Mucosa of rectum (tissue), 2 donors: ENCODE measurements around the gene FBXL16.
"Not testable (repeated sequence)": the region's sequence is repeated elsewhere in the genome, so short reads cannot be mapped to it uniquely, and the experiment has no call there.

Experiments
- H3K27ac ChIP-seq, 2 donors: one replicate each; pipeline ENCODE4 v1.7.0; 2013; ENCODE audit warnings: inconsistent platforms in 2 of 2, low read depth in 2 of 2, low read length in 2 of 2
- H3K27me3 ChIP-seq, 2 donors: one replicate each; pipeline ENCODE4 v1.7.0; 2013; ENCODE audit warnings: low read length in 2 of 2; ENCODE audit not compliant: control insufficient read depth in 2 of 2, insufficient read depth in 2 of 2
- H3K36me3 ChIP-seq, 2 donors: one replicate each; pipeline ENCODE4 v1.7.0; 2013; ENCODE audit warnings: low read length in 2 of 2; ENCODE audit not compliant: control insufficient read depth in 2 of 2, insufficient read depth in 2 of 2
- H3K4me1 ChIP-seq, 2 donors: one replicate each; pipeline ENCODE4 v1.7.0; 2013; ENCODE audit warnings: low read length in 2 of 2, mild to moderate bottlenecking in 1 of 2; ENCODE audit not compliant: control insufficient read depth in 2 of 2, insufficient read depth in 2 of 2
- H3K4me3 ChIP-seq, 2 donors: one replicate each; pipeline ENCODE4 v1.7.0; 2013; ENCODE audit warnings: low read length in 2 of 2
- H3K9ac ChIP-seq, 2 donors: one replicate each; pipeline ENCODE4 v1.7.0; 2013; ENCODE audit warnings: low read length in 2 of 2, low read depth in 1 of 2, mild to moderate bottlenecking in 1 of 2
- H3K9me3 ChIP-seq, 2 donors: one replicate each; pipeline ENCODE4 v1.7.0; 2013; ENCODE audit warnings: low read length in 2 of 2; ENCODE audit not compliant: control insufficient read depth in 2 of 2
- donor health status: healthy.
- donor health status: Normal muscosa, but diverticular disease.

The FBXL16 gene

DNA sequence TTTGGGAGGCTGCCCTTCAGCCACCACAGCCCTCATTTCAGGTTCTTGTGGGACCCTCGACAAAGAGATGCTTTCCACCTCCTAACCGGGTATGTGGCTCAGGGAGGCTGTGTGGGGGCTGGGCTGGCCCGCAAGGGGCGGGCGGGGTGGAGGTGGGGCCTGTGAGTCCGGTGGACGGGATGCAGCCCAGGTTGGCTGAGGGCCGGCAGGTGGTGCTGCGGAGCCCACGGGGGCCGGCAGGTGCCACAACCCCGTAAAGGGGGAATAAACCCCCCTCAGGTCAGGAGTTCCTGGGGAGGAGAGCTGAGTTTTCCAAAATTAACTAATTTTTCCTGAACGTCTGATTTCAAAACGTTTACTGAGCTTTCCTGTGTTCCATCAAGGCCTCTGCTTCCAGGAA lies 40.1 kb upstream of the FBXL16 start:
- Histone ChIP-seq H3K36me3 (no peaks in the 10 kb centered on the region), H3K4me1 (peaks cover 0 to 3% of the 10 kb centered on the region in 2 donors), H3K27ac (no peak overlapping the region), H3K9me3 (no peaks in the 10 kb centered on the region), H3K9ac (no peak overlapping the region), H3K4me3 (no peak overlapping the region), H3K27me3 (no peaks in the 10 kb centered on the region)

DNA sequence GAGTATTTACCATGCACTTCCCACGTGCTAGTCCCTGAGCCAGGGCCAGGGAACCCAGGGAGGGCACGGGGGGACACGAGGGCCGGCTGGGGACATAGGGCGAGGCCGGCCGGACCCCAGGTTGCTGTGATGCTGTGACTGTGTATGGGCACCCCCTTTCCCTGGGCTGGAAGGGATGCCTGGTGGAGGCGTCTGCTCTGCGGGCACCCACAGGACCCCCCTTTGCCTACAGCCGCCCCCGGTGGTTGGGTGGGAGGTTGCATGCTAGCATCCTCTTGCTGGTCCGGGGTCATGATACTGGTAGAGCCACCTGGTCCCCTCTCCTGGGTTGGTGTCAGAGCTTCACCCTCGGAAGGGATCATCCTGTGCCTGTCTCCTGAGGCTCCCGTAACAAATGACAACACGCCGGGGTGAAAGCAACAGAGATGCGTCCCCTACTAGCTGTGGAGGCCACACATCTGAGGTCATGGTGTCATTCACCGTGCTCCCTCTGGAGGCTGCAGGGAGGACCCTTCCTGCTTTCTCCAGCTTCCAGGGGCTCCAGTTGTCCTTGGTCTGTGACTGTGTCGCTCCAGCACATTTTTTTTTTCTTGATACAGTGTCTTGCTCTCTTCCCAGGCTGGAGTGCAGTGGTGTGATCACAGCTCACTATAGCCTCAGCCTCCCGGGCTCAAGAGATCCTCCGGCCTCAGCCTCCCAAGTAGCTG lies 38.3 kb upstream of the FBXL16 start:
- no peaks in the 10 kb centered on the region for H3K9me3 ChIP-seq
- H3K4me1 ChIP-seq = peaks cover 8 to 9% of the 10 kb centered on the region in 2 donors
- H3K36me3 ChIP-seq = no peaks in the 10 kb centered on the region
- no peaks in the 10 kb centered on the region for H3K27me3 ChIP-seq
- H3K27ac ChIP-seq = no peak overlapping the region
- H3K9ac ChIP-seq = no peak overlapping the region
- H3K4me3 ChIP-seq = no peak overlapping the region

DNA sequence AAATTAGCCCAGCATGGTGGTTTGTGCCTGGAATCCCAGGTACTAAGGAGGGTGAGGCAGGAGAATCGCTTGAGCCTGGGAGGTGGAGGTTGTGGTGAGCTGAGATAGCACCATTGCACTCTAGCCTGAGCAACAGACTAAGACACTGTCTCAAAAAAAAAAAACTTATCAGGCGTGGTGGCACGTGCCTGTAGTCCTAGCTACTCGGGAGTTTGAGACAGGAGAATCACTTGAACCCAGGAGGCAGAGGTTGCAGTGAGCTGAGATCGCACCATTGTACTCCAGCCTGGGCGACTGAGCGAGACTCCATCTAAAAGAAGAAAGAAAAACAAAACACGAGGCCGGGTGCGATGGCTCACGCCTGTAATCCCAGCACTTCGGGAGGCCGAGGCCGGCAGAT lies 37.3 kb upstream of the FBXL16 start:
- H3K4me3 ChIP-seq, H3K27ac ChIP-seq, H3K36me3 ChIP-seq: not testable (repeated sequence)

DNA sequence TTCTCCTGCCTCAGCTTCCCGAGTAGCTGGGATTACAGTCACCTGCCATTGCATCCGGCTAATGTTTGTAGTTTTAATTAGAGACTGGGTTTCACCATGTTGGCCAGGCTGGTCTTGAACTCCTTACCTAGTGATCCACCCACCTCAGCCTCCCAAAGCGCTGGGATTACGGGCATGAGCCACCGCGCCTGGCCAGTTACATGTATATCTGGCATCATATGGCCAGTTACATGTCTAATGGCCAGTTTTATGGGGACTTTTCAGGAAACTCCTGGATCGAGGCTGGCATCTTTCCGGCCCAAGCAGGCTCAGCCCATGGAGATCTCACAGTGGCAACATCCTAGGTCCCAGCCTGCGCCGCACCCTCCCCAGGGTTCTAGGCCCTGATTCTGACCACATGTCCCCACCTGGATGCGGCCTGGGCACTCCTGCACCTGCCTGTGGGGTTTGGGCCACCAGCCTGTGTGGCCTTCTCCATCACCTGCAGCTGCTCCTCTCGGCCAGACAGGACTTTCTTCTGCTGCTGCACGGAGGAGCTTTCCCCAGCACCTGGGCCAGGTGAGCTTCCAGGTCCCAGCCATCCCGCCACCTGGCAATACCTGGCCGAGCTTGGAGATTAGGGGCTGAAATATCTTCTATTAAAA lies 36.5 kb upstream of the FBXL16 start:
- peaks cover 8 to 9% of the 10 kb centered on the region in 2 donors for H3K4me1 ChIP-seq
- H3K27me3 ChIP-seq = no peaks in the 10 kb centered on the region
- H3K36me3 ChIP-seq = peaks cover 5 to 8% of the 10 kb centered on the region in 2 donors
- H3K27ac ChIP-seq = no peak overlapping the region
- no peaks in the 10 kb centered on the region for H3K9me3 ChIP-seq
- H3K9ac ChIP-seq = no peak overlapping the region
- H3K4me3 ChIP-seq = no peak overlapping the region

More for the DNA sequence above, 37.3 kb upstream of the FBXL16 start:
- not testable (repeated sequence) for H3K9ac ChIP-seq, H3K9me3 ChIP-seq, H3K4me1 ChIP-seq, H3K27me3 ChIP-seq

DNA sequence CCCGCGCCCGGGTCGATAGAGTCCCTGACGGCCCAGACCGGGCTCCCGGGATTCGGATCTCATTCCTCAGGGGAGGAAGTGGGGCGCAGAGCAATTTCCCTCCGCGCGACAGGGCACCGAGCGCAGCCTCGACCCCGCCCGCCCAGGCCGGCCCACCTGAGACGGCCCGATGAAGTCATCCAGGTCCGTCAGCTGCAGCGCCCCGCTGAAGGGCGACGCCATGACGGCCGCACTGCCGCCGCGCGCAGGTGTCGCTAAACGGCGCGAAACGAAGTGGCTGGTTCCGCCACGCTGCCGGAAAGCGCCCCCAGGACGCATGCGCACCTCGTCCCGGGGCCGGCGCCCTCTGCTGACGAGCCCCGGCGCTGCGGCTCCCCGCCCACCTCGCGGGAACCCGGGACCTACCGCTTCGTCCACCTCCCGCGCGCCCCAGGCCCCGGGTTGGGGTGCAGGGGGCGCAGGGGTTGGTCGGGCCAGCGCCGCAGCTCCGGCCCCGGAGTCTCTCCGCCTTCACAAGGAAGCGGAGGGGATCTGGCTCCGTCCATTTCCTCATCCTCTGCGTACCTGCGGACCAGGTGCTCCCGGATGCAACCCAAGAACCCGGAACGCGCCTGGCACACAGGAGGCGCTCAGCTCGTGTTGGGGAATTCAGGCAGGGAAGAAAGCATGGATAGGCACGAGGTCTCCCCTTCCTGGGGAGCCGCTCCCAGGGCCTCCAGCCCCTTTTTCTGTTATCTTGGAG lies 35.3 kb upstream of the FBXL16 start, which contains the start of gene CIAO3:
CIAO3 (minus strand) TSS at position 234 of the 742 bp plus-strand sequence; CDS start at position 222, 12 bp downstream.
- Histone ChIP-seq H3K27ac (peak within 1 kb of the TSS; percentile 82 to 88), H3K4me1 (peaks cover 8 to 9% of the 10 kb centered on the region in 2 donors)

DNA sequence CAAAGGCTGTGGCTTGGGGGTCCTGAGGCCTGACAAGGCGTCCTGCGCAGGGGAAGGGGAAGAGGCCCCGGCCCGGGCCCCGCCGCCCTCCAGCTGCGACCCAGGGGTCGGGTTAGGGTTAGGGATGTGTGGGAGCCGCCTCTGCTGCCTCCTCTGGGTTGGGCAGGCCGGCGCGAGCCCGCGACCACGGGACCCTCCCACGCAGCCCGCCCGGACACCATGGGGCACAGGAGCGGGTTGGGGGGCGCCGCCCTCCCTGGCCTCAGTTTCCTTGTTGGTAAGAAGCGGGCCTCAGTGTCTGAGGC lies 34.8 kb upstream of the FBXL16 start:
- Histone ChIP-seq H3K9ac (peak overlapping the region; percentile 76 to 89), H3K4me3 (peak overlapping the region; percentile 80 to 86)

More for the DNA sequence above, 35.3 kb upstream of the FBXL16 start, which contains the start of gene CIAO3:
- Histone ChIP-seq H3K36me3 (peaks cover 8 to 18% of the 10 kb centered on the region in 2 donors), H3K9ac (peak within 1 kb of the TSS; percentile 76 to 89), H3K27me3 (no peaks in the 10 kb centered on the region), H3K9me3 (no peaks in the 10 kb centered on the region), H3K4me3 (peak within 1 kb of the TSS; percentile 80 to 86)

DNA sequence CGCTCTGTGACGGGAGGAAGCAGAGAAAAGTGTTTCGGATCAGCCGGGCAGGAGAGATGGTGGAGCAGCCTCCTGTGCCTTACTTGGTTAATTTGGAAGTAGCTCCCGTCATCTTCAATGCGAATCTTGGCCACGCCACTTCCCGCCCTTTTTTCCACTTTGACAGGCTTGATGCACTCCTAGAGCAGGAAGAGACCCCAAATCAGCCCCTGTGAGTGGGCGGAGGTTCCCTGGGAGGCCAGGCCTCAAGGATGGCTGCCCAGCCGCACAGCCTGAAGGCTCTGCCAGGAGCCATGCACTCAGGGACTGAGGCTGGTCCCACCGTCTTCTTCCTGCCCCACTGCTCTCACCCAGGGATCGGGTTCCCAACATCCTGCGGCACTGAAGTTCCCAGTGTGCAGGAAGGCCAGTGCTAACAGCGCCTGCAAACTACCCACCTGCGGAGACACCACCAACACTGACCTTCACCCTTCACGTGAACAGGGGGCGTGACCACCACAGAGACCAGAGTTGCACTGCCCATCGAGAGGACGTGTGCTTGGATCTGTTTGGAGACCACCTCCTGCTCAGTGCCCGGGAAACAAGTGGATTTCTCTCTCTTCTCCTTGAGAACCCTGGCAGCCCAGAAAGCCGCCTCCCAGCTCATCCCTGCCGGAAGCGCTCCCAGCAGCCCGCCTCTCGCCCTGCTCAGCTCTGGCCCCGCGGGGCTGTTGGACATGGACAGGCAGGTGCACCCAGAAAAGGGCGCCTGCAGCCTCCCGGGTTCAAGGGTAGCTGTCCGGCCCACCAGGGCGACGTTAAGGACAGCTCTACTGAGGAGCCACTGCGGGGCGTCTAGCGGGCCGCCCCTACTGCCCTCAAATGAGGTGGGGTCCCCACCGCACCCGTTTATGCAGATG lies 34.2 kb upstream of the FBXL16 start:
- H3K4me3 ChIP-seq = peak overlapping the region; percentile 80 to 86
- no peaks in the 10 kb centered on the region for H3K9me3 ChIP-seq
- no peaks in the 10 kb centered on the region for H3K27me3 ChIP-seq
- H3K27ac ChIP-seq = no peak overlapping the region
- peaks cover 8 to 9% of the 10 kb centered on the region in 2 donors for H3K4me1 ChIP-seq
- peak overlapping the region; percentile 76 to 89 for H3K9ac ChIP-seq
- peaks cover 16 to 25% of the 10 kb centered on the region in 2 donors for H3K36me3 ChIP-seq

More for the DNA sequence above, 34.8 kb upstream of the FBXL16 start:
- Histone ChIP-seq H3K27ac (peak overlapping the region; percentile 82 to 88), H3K4me1 (peaks cover 8 to 9% of the 10 kb centered on the region in 2 donors), H3K9me3 (no peaks in the 10 kb centered on the region), H3K36me3 (peaks cover 13 to 23% of the 10 kb centered on the region in 2 donors), H3K27me3 (no peaks in the 10 kb centered on the region)

DNA sequence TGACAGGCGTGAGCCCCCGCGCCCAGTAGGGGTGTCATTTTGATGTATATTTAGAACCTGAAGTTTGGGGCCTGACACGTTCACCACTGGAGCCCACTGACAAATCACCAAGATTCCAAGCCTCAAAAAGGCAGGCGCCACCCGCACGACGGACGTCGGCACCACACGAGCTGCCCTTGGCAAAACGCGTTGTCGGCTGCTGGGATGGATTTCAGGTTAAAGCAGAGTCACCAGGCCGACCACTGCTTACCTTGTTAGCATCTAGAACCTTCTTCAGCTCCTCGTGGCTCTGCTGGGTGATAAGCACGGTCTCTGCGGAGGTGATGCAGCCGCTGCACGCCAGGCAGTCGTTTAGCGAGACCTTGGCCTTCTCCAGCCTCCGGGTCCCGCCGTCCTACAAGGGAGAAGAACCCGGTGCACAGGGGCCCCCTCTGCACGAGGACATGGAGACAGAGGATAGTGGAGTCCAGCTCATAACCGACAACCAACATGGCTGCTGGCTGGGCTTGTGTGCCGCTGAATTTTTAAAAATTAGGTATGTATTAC lies 31.4 kb upstream of the FBXL16 start:
- Histone ChIP-seq H3K9me3 (no peaks in the 10 kb centered on the region), H3K27ac (no peak overlapping the region), H3K4me3 (no peak overlapping the region), H3K27me3 (no peaks in the 10 kb centered on the region), H3K36me3 (peaks cover 37 to 45% of the 10 kb centered on the region in 2 donors), H3K4me1 (peaks cover 8 to 9% of the 10 kb centered on the region in 2 donors), H3K9ac (no peak overlapping the region)

DNA sequence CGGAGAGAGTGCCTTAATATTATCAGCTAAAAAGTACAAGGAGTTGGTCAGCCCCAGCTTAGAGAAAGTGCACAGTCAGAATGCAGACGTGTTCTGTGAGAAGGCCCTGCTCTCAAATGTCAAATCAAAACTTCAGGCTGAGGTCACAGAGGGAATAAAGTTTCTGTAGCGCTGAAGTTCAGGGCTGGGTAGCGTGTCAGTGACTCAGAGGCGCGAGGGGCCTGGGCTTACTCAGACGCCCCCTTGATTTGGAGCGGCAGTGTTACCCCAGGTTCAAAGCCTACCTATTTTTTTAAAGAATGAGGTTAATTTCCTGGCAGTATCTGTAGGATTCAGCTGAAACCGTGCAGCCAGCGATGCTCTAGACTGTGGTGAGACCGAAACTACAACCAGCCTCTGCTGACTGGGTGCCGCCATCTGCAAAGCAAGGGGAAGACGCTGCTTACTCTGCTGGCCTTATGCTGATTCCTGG lies 30.4 kb upstream of the FBXL16 start:
- Histone ChIP-seq H3K9me3 (no peaks in the 10 kb centered on the region), H3K27ac (no peak overlapping the region), H3K4me1 (peaks cover 6 to 8% of the 10 kb centered on the region in 2 donors), H3K27me3 (no peaks in the 10 kb centered on the region), H3K36me3 (peaks cover 41 to 45% of the 10 kb centered on the region in 2 donors), H3K9ac (no peak overlapping the region), H3K4me3 (no peak overlapping the region)
